SK-N-SH (cell line): ENCODE measurements around the gene EPB41L2. TPM values are rescaled to one million over a fixed set of nuclear protein-coding genes. Genes with fewer than 3 reads are reported as not detected.

ENCODE experiments used
- CTCF ChIA-PET: fragments of 300-600, 350-600 bp; formaldehyde crosslinking; extraction: SDS; loops from one replicate; lab custom pipeline; 2021; lab: Yijun Ruan, JAX
- POLR2A ChIA-PET: fragments of 350-600 bp; sonication (Branson Sonifier 250); formaldehyde crosslinking; extraction: SDS; loops from one replicate; lab custom pipeline; 2020; ENCODE audit warnings: antibody characterized with exemption, inconsistent platforms; lab: Yijun Ruan, JAX
- DNase-seq: peaks from one replicate; pipeline ENCODE4 v3.0.0; 2012
- H2AFZ ChIP-seq: fragments of 200-600 bp; sonication (generic); 2 replicates; pipeline ENCODE4 v1.8.1; 2016; ENCODE audit warnings: antibody characterized with exemption, mild to moderate bottlenecking, low read depth
- H3F3A ChIP-seq: fragments of 200-600 bp; sonication (generic); replicated peaks from 2 replicates; pipeline ENCODE3; 2016; ENCODE audit warnings: antibody characterized with exemption, mild to moderate bottlenecking; ENCODE audit not compliant: insufficient read depth
- H3K27ac ChIP-seq, 2 experiments: fragments of 200-500 bp in 1 of 2; fragments of 200-600 bp in 1 of 2; sonication (Bioruptor generic) in 1 of 2; sonication (generic), shearing (Covaris generic) in 1 of 2; 2 replicates each; pipeline versions ENCODE4 v1.5.1 to v1.6.1; 2014 to 2016; ENCODE audit warnings: low read depth in 2 of 2, inconsistent platforms in 1 of 2, low read length in 1 of 2, mild to moderate bottlenecking in 1 of 2, mixed read lengths in 1 of 2
- H3K27me3 ChIP-seq: fragments of 200-600 bp; sonication (generic), shearing (Covaris generic); 2 replicates; pipeline ENCODE4 v1.6.1; 2016; ENCODE audit warnings: mixed run types; ENCODE audit not compliant: insufficient read depth
- H3K36me3 ChIP-seq, 2 experiments: fragments of 200-500 bp in 1 of 2; fragments of 200-600 bp in 1 of 2; sonication (Bioruptor generic) in 1 of 2; sonication (generic) in 1 of 2; replicated peaks in 1 of 2; 2 replicates each; pipeline versions ENCODE3 to v1.5.1; 2014 to 2016; ENCODE audit warnings: low read length in 1 of 2, mild to moderate bottlenecking in 1 of 2; ENCODE audit not compliant: insufficient read depth in 2 of 2, control insufficient read depth in 1 of 2
- H3K4me1 ChIP-seq, 2 experiments: fragments of 200-500 bp in 1 of 2; fragments of 200-600 bp in 1 of 2; sonication (Bioruptor generic) in 1 of 2; sonication (generic), shearing (Covaris generic) in 1 of 2; 2 replicates each; pipeline versions ENCODE4 v1.5.1 to v1.6.1; 2014 to 2016; ENCODE audit warnings: low read depth in 1 of 2, low read length in 1 of 2, mixed run types in 1 of 2; ENCODE audit not compliant: insufficient read depth in 2 of 2, control insufficient read depth in 1 of 2
- H3K4me2 ChIP-seq: fragments of 200-600 bp; sonication (generic), shearing (Covaris generic); 2 replicates; pipeline ENCODE4 v1.6.1; 2017; ENCODE audit warnings: mixed run types
- H3K4me3 ChIP-seq, 2 experiments: fragments of 200-500 bp in 1 of 2; fragments of 200-600 bp in 1 of 2; sonication (Bioruptor generic) in 1 of 2; sonication (generic), shearing (Covaris generic) in 1 of 2; 2 replicates each; pipeline versions ENCODE4 v1.5.1 to v1.8.1; 2014 to 2016; ENCODE audit warnings: low read depth in 2 of 2, inconsistent platforms in 1 of 2, low read length in 1 of 2, mild to moderate bottlenecking in 1 of 2, mixed read lengths in 1 of 2, moderate library complexity in 1 of 2
- H3K79me2 ChIP-seq: fragments of 200-600 bp; sonication (generic); 2 replicates; pipeline ENCODE4 v1.8.1; 2017; ENCODE audit warnings: mild to moderate bottlenecking; ENCODE audit not compliant: insufficient read depth
- H3K9ac ChIP-seq: fragments of 200-600 bp; sonication (generic); 2 replicates; pipeline ENCODE4 v1.6.1; 2017; ENCODE audit warnings: mixed run types
- H3K9me2 ChIP-seq: fragments of 200-600 bp; sonication (generic); 2 replicates; pipeline ENCODE4 v1.6.1; 2017; ENCODE audit warnings: mixed run types
- H3K9me3 ChIP-seq: fragments of 200-600 bp; sonication (generic); 2 replicates; pipeline ENCODE4 v1.6.1; 2017; ENCODE audit warnings: mixed run types, mild to moderate bottlenecking, moderate library complexity
- H4K20me1 ChIP-seq: fragments of 200-600 bp; sonication (generic); 2 replicates; pipeline ENCODE4 v1.6.1; 2017; ENCODE audit warnings: mild to moderate bottlenecking, mixed run types; ENCODE audit not compliant: insufficient read depth
- ELF1 ChIP-seq: IDR thresholded peaks from 2 replicates; pipeline ENCODE4 v1.4.0; 2012
- EP300 ChIP-seq, 2 experiments: IDR thresholded peaks; 2 replicates each; pipeline versions ENCODE4 v1.4.0 to v1.6.1; 2012; ENCODE audit warnings: borderline replicate concordance in 1 of 2, low read depth in 1 of 2, low read length in 1 of 2
- EZH2phosphoT487 ChIP-seq: fragments of 200-600 bp; sonication (generic); IDR thresholded peaks from 2 replicates; pipeline ENCODE4 v1.6.1; 2017; ENCODE audit warnings: low read depth, mixed run types, mild to moderate bottlenecking, antibody characterized with exemption, moderate library complexity, borderline replicate concordance
- FOXJ3 ChIP-seq: sonication (generic); formaldehyde crosslinking; IDR thresholded peaks from 2 replicates; pipeline ENCODE4 v1.5.1; 2020; ENCODE audit warnings: mild to moderate bottlenecking, missing genetic modification reagents
- GATA2 ChIP-seq: sonication (generic); formaldehyde crosslinking; IDR thresholded peaks from 2 replicates; pipeline ENCODE4 v1.5.0; 2020; ENCODE audit warnings: mild to moderate bottlenecking, missing genetic modification reagents
- JUND ChIP-seq: IDR thresholded peaks from 2 replicates; pipeline ENCODE4 v1.4.0; 2012
- MEF2A ChIP-seq: IDR thresholded peaks from 2 replicates; pipeline ENCODE4 v1.4.0; 2012; ENCODE audit warnings: low read depth, borderline replicate concordance
- MXI1 ChIP-seq: IDR thresholded peaks from 2 replicates; pipeline ENCODE4 v1.6.1; 2012; ENCODE audit warnings: mild to moderate bottlenecking, low read depth, low read length, improper control_type of control experiment
- NFIC ChIP-seq: IDR thresholded peaks from 2 replicates; pipeline ENCODE4 v1.4.0; 2012; ENCODE audit warnings: borderline replicate concordance
- NRF1 ChIP-seq: IDR thresholded peaks from 2 replicates; pipeline ENCODE4 v1.6.1; 2012; ENCODE audit warnings: low read depth, mild to moderate bottlenecking, low read length
- POLR2AphosphoS5 ChIP-seq: IDR thresholded peaks from 2 replicates; pipeline ENCODE4 v1.6.1; 2012; ENCODE audit warnings: low read depth, low read length
- RAD21 ChIP-seq: IDR thresholded peaks from 2 replicates; pipeline ENCODE4 v1.6.1; 2012; ENCODE audit warnings: mild to moderate bottlenecking, low read length
- RCOR1 ChIP-seq: fragments of 150-350 bp; IDR thresholded peaks from 2 replicates; pipeline ENCODE4 v1.6.1; 2017; ENCODE audit warnings: antibody characterized with exemption, low read length
- RFX5 ChIP-seq: IDR thresholded peaks from 2 replicates; pipeline ENCODE4 v1.6.1; 2012; ENCODE audit warnings: mild to moderate bottlenecking, improper control_type of control experiment, low read length
- SMC3 ChIP-seq: IDR thresholded peaks from 2 replicates; pipeline ENCODE4 v1.6.1; 2012; ENCODE audit warnings: low read depth, low read length, improper control_type of control experiment
- TAF1 ChIP-seq: IDR thresholded peaks from 2 replicates; pipeline ENCODE4 v1.6.1; 2012; ENCODE audit warnings: low read depth, mild to moderate bottlenecking, low read length, moderate library complexity, borderline replicate concordance
- TCF12 ChIP-seq: IDR thresholded peaks from 2 replicates; pipeline ENCODE4 v1.4.0; 2012
- TEAD4 ChIP-seq: IDR thresholded peaks from 2 replicates; pipeline ENCODE4 v1.4.0; 2012; ENCODE audit warnings: mild to moderate bottlenecking, borderline replicate concordance; ENCODE audit not compliant: insufficient read depth
- YY1 ChIP-seq: IDR thresholded peaks from 2 replicates; pipeline ENCODE4 v1.4.0; 2012; ENCODE audit warnings: low read depth, mild to moderate bottlenecking
- WGBS: methylation state at CpG from one replicate; pipeline ENCODE4 v1.1.6; 2017; ENCODE audit warnings: low lambda C conversion rate; 5-methylcytosine and 5-hydroxymethylcytosine counted together
- polyA plus RNA-seq, 3 experiments: library from polyadenylated mRNA; depleted of rRNA; stranded (reverse); fragments of >200 nt; gene quantifications; 2 replicates each; pipeline ENCODE4 v1.2.3, GENCODE V29; 2012
- TF ChIP-seq, protein P1 (sequence below): IDR thresholded peaks from 2 replicates; pipeline ENCODE4; 2012
- TF ChIP-seq, protein P2 (sequence below): IDR thresholded peaks from 2 replicates; pipeline ENCODE4 v1.4.0; 2012; ENCODE audit warnings: low read depth
- TF ChIP-seq, protein P3 (sequence below): fragments of 150-350 bp; IDR thresholded peaks from 2 replicates; pipeline ENCODE4 v1.6.1; 2017; ENCODE audit warnings: antibody characterized with exemption, low read length, low read depth, borderline replicate concordance
- TF ChIP-seq, protein P4 (sequence below): fragments of 150-350 bp; IDR thresholded peaks from 2 replicates; pipeline ENCODE4 v1.6.1; 2016; ENCODE audit warnings: mild to moderate bottlenecking, low read depth, low read length
- TF ChIP-seq, protein P5 (sequence below): IDR thresholded peaks from 2 replicates; pipeline ENCODE4 v1.4.0; 2012; ENCODE audit warnings: low read depth, borderline replicate concordance

The EPB41L2 gene
- polyA plus RNA-seq, 1 of the 3 experiments (the other 2 are of a cell fraction), result 1.4 TPM

DNA sequence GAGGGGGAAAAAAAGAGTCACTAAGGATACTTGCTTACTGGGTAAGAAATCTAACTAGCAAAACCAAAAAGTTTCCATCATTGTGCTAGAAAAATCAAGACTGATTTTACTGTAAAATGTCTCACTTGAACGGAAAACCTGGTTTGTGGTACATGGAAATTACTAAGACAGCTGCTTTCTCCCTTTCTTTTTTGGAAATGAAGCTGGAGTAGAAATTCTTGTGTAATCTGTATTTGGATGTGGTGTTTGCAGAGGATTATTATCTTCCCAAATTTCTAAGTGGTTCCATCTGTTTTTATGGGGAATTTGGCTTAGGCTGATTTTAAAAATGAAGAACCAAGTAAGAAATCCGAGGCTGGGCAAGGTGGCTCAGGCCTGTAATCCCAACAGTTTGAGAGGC lies 20.4 kb downstream of the EPB41L2 start:
- Histone ChIP-seq H2AFZ (no peak overlapping the region), H3K9ac (no peak overlapping the region), H4K20me1 (no peaks in the 10 kb centered on the region), H3K4me2 (no peak overlapping the region), H3K9me2 (no peaks in the 10 kb centered on the region), H3K27me3 (peaks cover 12% of the 10 kb centered on the region; the same call in 1 of the 2 replicates), H3K9me3 (no peaks in the 10 kb centered on the region), H3K4me1 (peaks cover 0 to 7% of the 10 kb centered on the region in 2 experiments; a peak in 1 of 4 replicates), H3K4me3 (no peak overlapping the region), H3K27ac (no peak overlapping the region), H3K79me2 (no peaks in the 10 kb centered on the region), H3K36me3 (no peaks in the 10 kb centered on the region), H3F3A (no peaks in the 10 kb centered on the region)
- DNase-seq, result no peak
- ChIA-PET POLR2A (no interaction called here), CTCF (no interaction called here)
- 7% methylated on average over 2 of the region's 2 CpGs for WGBS
- no peak for TF ChIP-seq TCF12
- no peak for TF ChIP-seq TAF1
- TF ChIP-seq FOXJ3 (CRISPR knock-in tag), result no peak
- no peak for TF ChIP-seq NFIC
- no peak for TF ChIP-seq SMC3
- TF ChIP-seq NRF1, result no peak
- TF ChIP-seq, protein P1, sequence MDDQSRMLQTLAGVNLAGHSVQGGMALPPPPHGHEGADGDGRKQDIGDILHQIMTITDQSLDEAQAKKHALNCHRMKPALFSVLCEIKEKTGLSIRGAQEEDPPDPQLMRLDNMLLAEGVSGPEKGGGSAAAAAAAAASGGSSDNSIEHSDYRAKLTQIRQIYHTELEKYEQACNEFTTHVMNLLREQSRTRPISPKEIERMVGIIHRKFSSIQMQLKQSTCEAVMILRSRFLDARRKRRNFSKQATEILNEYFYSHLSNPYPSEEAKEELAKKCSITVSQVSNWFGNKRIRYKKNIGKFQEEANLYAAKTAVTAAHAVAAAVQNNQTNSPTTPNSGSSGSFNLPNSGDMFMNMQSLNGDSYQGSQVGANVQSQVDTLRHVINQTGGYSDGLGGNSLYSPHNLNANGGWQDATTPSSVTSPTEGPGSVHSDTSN, result no peak
- TF ChIP-seq GATA2, result no peak
- no peak for TF ChIP-seq YY1
- TF ChIP-seq MXI1, result no peak
- TF ChIP-seq MEF2A, result no peak
- TF ChIP-seq RAD21, result no peak
- no peak for TF ChIP-seq EZH2phosphoT487
- no peak for TF ChIP-seq RFX5
- no peak for TF ChIP-seq EP300 (IDR thresholded peaks at IDR 0.05; ENCODE audit: borderline replicate concordance in 1 of 2, low read depth in 1 of 2, low read length in 1 of 2)
- TF ChIP-seq, protein P2, sequence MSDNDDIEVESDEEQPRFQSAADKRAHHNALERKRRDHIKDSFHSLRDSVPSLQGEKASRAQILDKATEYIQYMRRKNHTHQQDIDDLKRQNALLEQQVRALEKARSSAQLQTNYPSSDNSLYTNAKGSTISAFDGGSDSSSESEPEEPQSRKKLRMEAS, result no peak
- no peak for TF ChIP-seq POLR2AphosphoS5
- TF ChIP-seq JUND, result no peak
- TF ChIP-seq, protein P3, sequence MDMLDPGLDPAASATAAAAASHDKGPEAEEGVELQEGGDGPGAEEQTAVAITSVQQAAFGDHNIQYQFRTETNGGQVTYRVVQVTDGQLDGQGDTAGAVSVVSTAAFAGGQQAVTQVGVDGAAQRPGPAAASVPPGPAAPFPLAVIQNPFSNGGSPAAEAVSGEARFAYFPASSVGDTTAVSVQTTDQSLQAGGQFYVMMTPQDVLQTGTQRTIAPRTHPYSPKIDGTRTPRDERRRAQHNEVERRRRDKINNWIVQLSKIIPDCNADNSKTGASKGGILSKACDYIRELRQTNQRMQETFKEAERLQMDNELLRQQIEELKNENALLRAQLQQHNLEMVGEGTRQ, result no peak

DNA sequence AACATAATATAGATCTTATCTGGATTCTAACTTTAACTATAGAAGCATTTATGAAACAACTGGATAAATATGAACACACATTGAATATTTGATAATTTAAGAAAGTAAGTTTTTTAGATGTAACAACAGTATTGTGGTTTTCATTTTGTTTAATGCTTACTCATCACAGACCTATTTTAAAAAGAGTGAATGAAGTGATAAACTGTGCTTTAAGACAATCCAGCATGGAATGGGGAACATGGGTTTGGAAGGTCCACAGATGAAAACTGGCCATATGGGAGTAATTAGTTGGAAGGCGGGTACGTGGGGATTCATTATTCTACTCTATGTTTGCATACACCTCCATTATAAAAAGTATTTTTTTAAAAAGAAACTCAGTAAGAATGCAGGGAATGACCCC lies 21.2 kb downstream of the EPB41L2 start:
- Histone ChIP-seq H4K20me1 (no peaks in the 10 kb centered on the region), H3K4me3 (no peak overlapping the region), H3K9me3 (no peaks in the 10 kb centered on the region), H3K79me2 (no peaks in the 10 kb centered on the region), H3K36me3 (no peaks in the 10 kb centered on the region), H3K27me3 (peaks cover 8% of the 10 kb centered on the region; the same call in 1 of the 2 replicates), H3K4me1 (peaks cover 0 to 7% of the 10 kb centered on the region in 2 experiments; a peak in 1 of 4 replicates), H3K9me2 (no peaks in the 10 kb centered on the region), H3K9ac (no peak overlapping the region), H3F3A (no peaks in the 10 kb centered on the region), H2AFZ (no peak overlapping the region), H3K27ac (no peak overlapping the region), H3K4me2 (no peak overlapping the region)
- POLR2A ChIA-PET, result no interaction called here
- 19% methylated on average over 2 of the region's 2 CpGs for WGBS
- CTCF ChIA-PET, result no interaction called here
- DNase-seq, result no peak
- TF ChIP-seq NRF1 (no peak), RFX5 (no peak), RCOR1 (no peak), GATA2 (no peak), ELF1 (no peak), TEAD4 (no peak)
- TF ChIP-seq, protein P4, sequence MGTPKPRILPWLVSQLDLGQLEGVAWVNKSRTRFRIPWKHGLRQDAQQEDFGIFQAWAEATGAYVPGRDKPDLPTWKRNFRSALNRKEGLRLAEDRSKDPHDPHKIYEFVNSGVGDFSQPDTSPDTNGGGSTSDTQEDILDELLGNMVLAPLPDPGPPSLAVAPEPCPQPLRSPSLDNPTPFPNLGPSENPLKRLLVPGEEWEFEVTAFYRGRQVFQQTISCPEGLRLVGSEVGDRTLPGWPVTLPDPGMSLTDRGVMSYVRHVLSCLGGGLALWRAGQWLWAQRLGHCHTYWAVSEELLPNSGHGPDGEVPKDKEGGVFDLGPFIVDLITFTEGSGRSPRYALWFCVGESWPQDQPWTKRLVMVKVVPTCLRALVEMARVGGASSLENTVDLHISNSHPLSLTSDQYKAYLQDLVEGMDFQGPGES, result no peak
- TF ChIP-seq, protein P5, sequence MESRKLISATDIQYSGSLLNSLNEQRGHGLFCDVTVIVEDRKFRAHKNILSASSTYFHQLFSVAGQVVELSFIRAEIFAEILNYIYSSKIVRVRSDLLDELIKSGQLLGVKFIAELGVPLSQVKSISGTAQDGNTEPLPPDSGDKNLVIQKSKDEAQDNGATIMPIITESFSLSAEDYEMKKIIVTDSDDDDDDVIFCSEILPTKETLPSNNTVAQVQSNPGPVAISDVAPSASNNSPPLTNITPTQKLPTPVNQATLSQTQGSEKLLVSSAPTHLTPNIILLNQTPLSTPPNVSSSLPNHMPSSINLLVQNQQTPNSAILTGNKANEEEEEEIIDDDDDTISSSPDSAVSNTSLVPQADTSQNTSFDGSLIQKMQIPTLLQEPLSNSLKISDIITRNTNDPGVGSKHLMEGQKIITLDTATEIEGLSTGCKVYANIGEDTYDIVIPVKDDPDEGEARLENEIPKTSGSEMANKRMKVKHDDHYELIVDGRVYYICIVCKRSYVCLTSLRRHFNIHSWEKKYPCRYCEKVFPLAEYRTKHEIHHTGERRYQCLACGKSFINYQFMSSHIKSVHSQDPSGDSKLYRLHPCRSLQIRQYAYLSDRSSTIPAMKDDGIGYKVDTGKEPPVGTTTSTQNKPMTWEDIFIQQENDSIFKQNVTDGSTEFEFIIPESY, result no peak
- TF ChIP-seq, protein P3, result no peak
